Breast epithelium (tissue), 3 donors: ENCODE results near the gene TMEM132D.

Source experiments
- POLR2A ChIP-seq: fragments of 450-650 bp; IDR thresholded peaks from one replicate; pipeline ENCODE4 v1.6.1; 2016; ENCODE audit warnings: antibody characterized with exemption, mild to moderate bottlenecking, moderate library complexity
- TF ChIP-seq, protein P1 (sequence below), 3 donors: fragments of 450-650 bp; IDR thresholded peaks; one replicate each; pipeline ENCODE4 v1.5.1; 2016 to 2017; ENCODE audit warnings: antibody characterized with exemption in 3 of 3, mild to moderate bottlenecking in 3 of 3, moderate library complexity in 3 of 3

DNA sequence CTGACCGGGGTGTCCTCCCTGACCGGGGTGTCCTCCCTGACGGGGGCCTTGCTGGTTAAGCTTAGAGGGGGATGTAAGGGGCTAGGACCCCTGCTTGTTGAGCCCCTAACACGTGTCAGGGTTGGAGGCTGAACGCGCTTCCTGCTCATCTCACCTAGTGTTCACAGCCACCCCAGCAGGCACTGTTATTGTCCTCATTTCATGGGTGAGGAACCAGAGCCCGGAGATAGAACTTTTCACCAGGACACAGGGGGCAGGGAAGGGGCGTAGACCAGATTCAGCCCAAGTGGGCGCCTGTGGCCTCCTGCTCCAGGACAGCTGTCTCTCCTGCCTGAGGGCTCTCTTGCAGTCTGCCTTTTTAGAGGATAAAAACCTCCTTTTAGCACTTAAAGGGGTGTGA, 814.2 kb downstream of the TMEM132D start:
- TF ChIP-seq, protein P1, sequence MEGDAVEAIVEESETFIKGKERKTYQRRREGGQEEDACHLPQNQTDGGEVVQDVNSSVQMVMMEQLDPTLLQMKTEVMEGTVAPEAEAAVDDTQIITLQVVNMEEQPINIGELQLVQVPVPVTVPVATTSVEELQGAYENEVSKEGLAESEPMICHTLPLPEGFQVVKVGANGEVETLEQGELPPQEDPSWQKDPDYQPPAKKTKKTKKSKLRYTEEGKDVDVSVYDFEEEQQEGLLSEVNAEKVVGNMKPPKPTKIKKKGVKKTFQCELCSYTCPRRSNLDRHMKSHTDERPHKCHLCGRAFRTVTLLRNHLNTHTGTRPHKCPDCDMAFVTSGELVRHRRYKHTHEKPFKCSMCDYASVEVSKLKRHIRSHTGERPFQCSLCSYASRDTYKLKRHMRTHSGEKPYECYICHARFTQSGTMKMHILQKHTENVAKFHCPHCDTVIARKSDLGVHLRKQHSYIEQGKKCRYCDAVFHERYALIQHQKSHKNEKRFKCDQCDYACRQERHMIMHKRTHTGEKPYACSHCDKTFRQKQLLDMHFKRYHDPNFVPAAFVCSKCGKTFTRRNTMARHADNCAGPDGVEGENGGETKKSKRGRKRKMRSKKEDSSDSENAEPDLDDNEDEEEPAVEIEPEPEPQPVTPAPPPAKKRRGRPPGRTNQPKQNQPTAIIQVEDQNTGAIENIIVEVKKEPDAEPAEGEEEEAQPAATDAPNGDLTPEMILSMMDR (IDR thresholded peaks at IDR 0.05), result no peak
- no peak for TF ChIP-seq POLR2A
